Lower leg skin (tissue), 3 donors: Measurements from ENCODE around the gene FBXL13.
"Not testable (repeated sequence)": the region's sequence is repeated elsewhere in the genome, so short reads cannot be mapped to it uniquely, and the experiment has no call there.

ENCODE experiments used
- POLR2A ChIP-seq, 2 donors: fragments of 450-650 bp; IDR thresholded peaks; one replicate each; pipeline ENCODE4 v1.6.1; 2016 to 2017; ENCODE audit warnings: antibody characterized with exemption in 2 of 2, mild to moderate bottlenecking in 1 of 2, moderate library complexity in 1 of 2
- TF ChIP-seq, protein P1 (sequence below), 3 donors: fragments of 450-650 bp; IDR thresholded peaks; one replicate each; pipeline ENCODE4 v1.5.1; 2016; ENCODE audit warnings: antibody characterized with exemption in 3 of 3, mild to moderate bottlenecking in 3 of 3, moderate library complexity in 2 of 3

DNA sequence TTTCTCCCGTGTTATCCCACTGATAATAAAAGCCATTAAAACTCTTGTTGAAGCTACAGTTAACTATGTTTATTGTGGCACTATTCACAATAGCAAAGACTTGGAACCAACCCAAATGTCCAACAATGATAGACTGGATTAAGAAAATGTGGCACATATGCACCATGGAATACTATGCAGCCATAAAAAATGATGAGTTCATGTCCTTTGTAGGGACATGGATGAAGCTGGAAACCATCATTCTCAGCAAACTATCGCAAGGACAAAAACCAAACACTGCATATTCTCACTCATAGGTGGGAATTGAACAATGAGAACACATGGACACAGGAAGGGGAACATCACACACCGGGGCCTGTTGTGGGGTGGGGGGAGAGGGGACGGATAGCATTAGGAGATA lies 97.0 kb downstream of the FBXL13 start:
- TF ChIP-seq, protein P1, sequence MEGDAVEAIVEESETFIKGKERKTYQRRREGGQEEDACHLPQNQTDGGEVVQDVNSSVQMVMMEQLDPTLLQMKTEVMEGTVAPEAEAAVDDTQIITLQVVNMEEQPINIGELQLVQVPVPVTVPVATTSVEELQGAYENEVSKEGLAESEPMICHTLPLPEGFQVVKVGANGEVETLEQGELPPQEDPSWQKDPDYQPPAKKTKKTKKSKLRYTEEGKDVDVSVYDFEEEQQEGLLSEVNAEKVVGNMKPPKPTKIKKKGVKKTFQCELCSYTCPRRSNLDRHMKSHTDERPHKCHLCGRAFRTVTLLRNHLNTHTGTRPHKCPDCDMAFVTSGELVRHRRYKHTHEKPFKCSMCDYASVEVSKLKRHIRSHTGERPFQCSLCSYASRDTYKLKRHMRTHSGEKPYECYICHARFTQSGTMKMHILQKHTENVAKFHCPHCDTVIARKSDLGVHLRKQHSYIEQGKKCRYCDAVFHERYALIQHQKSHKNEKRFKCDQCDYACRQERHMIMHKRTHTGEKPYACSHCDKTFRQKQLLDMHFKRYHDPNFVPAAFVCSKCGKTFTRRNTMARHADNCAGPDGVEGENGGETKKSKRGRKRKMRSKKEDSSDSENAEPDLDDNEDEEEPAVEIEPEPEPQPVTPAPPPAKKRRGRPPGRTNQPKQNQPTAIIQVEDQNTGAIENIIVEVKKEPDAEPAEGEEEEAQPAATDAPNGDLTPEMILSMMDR (IDR thresholded peaks at IDR 0.05), result not testable (repeated sequence)
- not testable (repeated sequence) for TF ChIP-seq POLR2A (IDR thresholded peaks at IDR 0.05)
